Esophagus mucosa (tissue), 1 donor: Measurements from ENCODE around the gene MAGEB3. TPM values are rescaled to one million over a fixed set of nuclear protein-coding genes. Genes with fewer than 3 reads are reported as not detected.

Experiments used
- ATAC-seq: fragments of 200-7000 bp; cut with Tn5 transposase; one replicate; pipeline ENCODE4 v1.9.1; 2020
- total RNA-seq: library from RNA; stranded (reverse); gene quantifications from one replicate; pipeline ENCODE4 v1.2.4, GENCODE V29; 2023
- donor health status: DM: yes; HTN: yes; CAD: no.

Gene MAGEB3
- total RNA-seq, 1 donor from 2014 or later, result not detected

GRCh38 chrX:30280428-30280827, 50.0 kb downstream of the MAGEB3 start:
- no peak for ATAC-seq

DNA sequence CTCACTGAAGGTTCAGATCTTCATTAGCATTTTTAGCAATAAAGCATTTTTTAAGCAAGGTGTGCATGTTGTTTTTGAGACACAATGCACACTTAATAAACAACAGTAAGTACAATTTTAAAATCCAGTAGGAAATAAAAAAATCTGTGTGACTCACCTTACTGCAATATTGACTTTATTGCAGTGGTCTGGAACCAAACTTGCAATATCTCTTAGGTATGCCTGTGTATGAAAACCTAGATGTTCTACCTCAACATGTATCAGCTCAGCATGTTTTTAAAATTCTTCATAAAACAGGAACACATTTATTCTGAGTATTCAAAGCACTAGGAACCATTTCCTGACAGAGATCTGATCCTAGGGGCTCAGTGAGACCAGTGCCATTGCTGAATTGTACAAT, 52.1 kb downstream of the MAGEB3 start:
- ATAC-seq, result no peak

- ATAC-seq, result peak; percentile 26
These were observed 53.2 kb downstream of the MAGEB3 start for GRCh38 chrX:30283456-30284200.

Other genes starting within 250 kb of the MAGEB3 start
- gene MAGEB2, start 15.1 kb upstream of the MAGEB3 start, total RNA-seq, result not detected
- not detected for gene MAGEB4, start 11.3 kb downstream of the MAGEB3 start, total RNA-seq
- gene MAGEB1, start 16.5 kb downstream of the MAGEB3 start, total RNA-seq, result not detected
- gene NR0B1, start 78.7 kb downstream of the MAGEB3 start, total RNA-seq, result not detected